ENCODE measurements around the gene DOCK11. TPM values are rescaled to one million over a fixed set of nuclear protein-coding genes. Genes with fewer than 3 reads are reported as not detected.
"Not testable (repeated sequence)": the region's sequence is repeated elsewhere in the genome, so short reads cannot be mapped to it uniquely, and the experiment has no call there.

Gene DOCK11
- total and polyA plus RNA-seq, 2 experiments from 2014 or later: 11.7 to 21.9 TPM

DNA sequence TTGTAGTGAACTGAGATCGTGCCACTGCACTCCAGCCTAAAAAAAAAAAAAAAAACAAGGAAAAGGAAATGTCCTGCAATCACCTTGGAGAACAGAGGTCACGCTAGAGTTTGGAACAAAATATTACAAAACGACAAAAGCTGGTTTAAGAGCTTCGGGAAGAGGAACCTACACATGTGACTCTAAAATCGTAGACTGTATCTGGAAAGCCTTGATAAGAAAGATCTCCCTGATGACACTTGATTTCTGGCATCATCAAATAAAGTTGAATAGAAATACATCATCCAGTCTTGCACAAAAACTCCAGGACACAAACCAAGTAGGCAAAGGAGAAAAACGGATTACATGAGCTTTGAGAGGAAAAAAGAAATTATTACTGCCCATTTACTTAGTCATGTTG, 31.1 kb upstream of the DOCK11 start:
- no peak for TF ChIP-seq EZH2 (IDR thresholded peaks at IDR 0.05; ENCODE audit: insufficient read depth, poor library complexity, severe bottlenecking)
- TF ChIP-seq EZH2phosphoT487 (IDR thresholded peaks at IDR 0.05; ENCODE audit: insufficient read depth, low read depth): no peak
- Histone ChIP-seq H3K36me3 (ENCODE audit: low read depth) (no peaks in the 10 kb centered on the region), H3K4me3 (no peak overlapping the region), H3F3A (ENCODE audit: insufficient read depth) (no peaks in the 10 kb centered on the region), H3K9me3 (ENCODE audit: low read depth) (no peaks in the 10 kb centered on the region), H3K9me2 (ENCODE audit: insufficient read depth) (no peaks in the 10 kb centered on the region), H3K27me3 (replicated peaks; ENCODE audit: insufficient read depth) (no peaks in the 10 kb centered on the region), H3K9ac (no peak overlapping the region), H2AFZ (no peak overlapping the region), H3K4me2 (ENCODE audit: unreplicated experiment) (no peak overlapping the region), H3K4me1 (ENCODE audit: insufficient read depth) (no peaks in the 10 kb centered on the region), H4K20me1 (ENCODE audit: insufficient read depth) (no peaks in the 10 kb centered on the region), H3K79me2 (ENCODE audit: insufficient read depth) (no peaks in the 10 kb centered on the region), H3K27ac (no peak overlapping the region)
- 90 to 91% methylated on average over 6 of the region's 6 CpGs for WGBS, 2 experiments (ENCODE audit: low coverage in 1 of 2, low lambda C conversion rate in 2 of 2, missing lambda C conversion rate in 2 of 2)
- no peak for DNase-seq
- in situ Hi-C loops (cut with MboI): loop anchor here (25.0 kb wide), 2 partner anchors 123 to 348 kb away; partner anchors contain the start of gene ZCCHC12

DNA sequence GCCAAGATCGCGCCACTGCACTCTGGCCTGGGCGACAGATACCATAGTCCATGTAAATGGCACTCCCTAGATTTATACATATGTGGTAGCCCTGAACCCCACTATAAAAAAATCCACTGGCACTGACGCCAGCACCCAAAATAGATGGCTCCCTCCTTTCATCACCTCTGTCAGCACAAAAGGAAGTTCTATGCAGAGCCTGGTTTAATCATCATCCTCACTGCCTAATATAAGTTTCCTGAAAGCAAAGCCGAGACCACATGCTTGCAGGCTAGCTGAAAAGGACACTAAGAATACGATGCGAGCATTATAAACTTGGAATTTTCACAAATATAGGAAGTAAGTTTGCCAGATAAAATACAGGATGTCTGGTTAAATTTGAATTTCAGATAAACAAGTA, 27.5 kb upstream of the DOCK11 start:
- H3K27ac ChIP-seq: no peak overlapping the region
- no peak for TF ChIP-seq EZH2 (IDR thresholded peaks at IDR 0.05; ENCODE audit: insufficient read depth, poor library complexity, severe bottlenecking)
- no peak for TF ChIP-seq EZH2phosphoT487 (IDR thresholded peaks at IDR 0.05; ENCODE audit: insufficient read depth, low read depth)
- no peaks in the 10 kb centered on the region for H3K79me2 ChIP-seq (ENCODE audit: insufficient read depth)
- WGBS, 2 experiments (ENCODE audit: low coverage in 1 of 2, low lambda C conversion rate in 2 of 2, missing lambda C conversion rate in 2 of 2): 90% methylated on average over 7 of the region's 7 CpGs
- no peak overlapping the region for H3K4me2 ChIP-seq (ENCODE audit: unreplicated experiment)
- no peaks in the 10 kb centered on the region for H3F3A ChIP-seq (ENCODE audit: insufficient read depth)
- no peak overlapping the region for H3K9ac ChIP-seq
- H3K4me3 ChIP-seq: no peak overlapping the region
- H3K9me3 ChIP-seq (ENCODE audit: low read depth): no peaks in the 10 kb centered on the region
- no peaks in the 10 kb centered on the region for H3K4me1 ChIP-seq (ENCODE audit: insufficient read depth)
- H3K36me3 ChIP-seq (ENCODE audit: low read depth): no peaks in the 10 kb centered on the region
- H4K20me1 ChIP-seq (ENCODE audit: insufficient read depth): no peaks in the 10 kb centered on the region
- no peaks in the 10 kb centered on the region for H3K9me2 ChIP-seq (ENCODE audit: insufficient read depth)
- no peak overlapping the region for H2AFZ ChIP-seq
- in situ Hi-C loops (cut with MboI): loop anchor here (25.0 kb wide), 2 partner anchors 119 to 344 kb away; partner anchors contain the start of gene ZCCHC12
- DNase-seq: no peak
- H3K27me3 ChIP-seq (replicated peaks; ENCODE audit: insufficient read depth): no peaks in the 10 kb centered on the region

DNA sequence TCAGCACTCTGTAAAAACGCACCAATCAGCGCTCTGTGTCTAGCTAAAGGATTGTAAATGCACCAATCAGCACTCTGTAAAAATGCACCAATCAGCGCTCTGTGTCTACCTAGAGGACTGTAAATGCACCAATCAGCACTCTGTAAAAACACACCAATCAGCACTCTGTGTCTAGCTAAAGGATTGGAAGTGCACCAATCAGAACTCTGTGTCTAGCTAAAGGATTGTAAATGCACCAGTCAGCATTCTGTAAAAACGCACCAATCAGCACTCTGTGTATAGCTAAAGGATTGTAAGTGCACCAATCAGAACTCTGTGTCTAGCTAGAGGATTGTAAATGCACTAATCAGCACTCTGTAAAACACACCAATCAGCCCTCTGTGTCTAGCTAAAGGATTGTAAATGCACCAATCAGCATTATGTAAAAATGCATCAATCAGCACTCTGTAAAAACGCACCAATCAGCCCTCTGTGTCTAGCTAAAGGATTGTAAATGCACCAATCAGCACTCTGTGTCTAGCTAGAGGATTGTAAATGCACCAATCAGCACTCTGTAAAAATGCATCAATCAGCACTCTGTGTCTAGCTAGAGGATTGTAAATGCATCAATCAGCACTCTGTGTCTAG, 24.8 kb upstream of the DOCK11 start:
- H3K79me2 ChIP-seq (ENCODE audit: insufficient read depth); H4K20me1 ChIP-seq (ENCODE audit: insufficient read depth); H3K27me3 ChIP-seq (replicated peaks; ENCODE audit: insufficient read depth); H3K9me2 ChIP-seq (ENCODE audit: insufficient read depth); H2AFZ ChIP-seq; H3K4me3 ChIP-seq; DNase-seq; H3K4me1 ChIP-seq (ENCODE audit: insufficient read depth); H3K4me2 ChIP-seq (ENCODE audit: unreplicated experiment); H3K9me3 ChIP-seq (ENCODE audit: low read depth); H3K36me3 ChIP-seq (ENCODE audit: low read depth); H3K9ac ChIP-seq; H3F3A ChIP-seq (ENCODE audit: insufficient read depth); H3K27ac ChIP-seq: not testable (repeated sequence)
- in situ Hi-C loops (cut with MboI): loop anchor here (25.0 kb wide), 2 partner anchors 116 to 341 kb away; partner anchors contain the start of gene ZCCHC12
- WGBS, 2 experiments (ENCODE audit: low coverage in 1 of 2, low lambda C conversion rate in 2 of 2, missing lambda C conversion rate in 2 of 2): 74 to 80% methylated on average over 4 to 5 of the region's 5 CpGs

GRCh38 chrX:118474586-118474985, 21.0 kb upstream of the DOCK11 start:
- H3K9me3 ChIP-seq (ENCODE audit: low read depth): no peaks in the 10 kb centered on the region
- H4K20me1 ChIP-seq (ENCODE audit: insufficient read depth): no peaks in the 10 kb centered on the region
- H3K36me3 ChIP-seq (ENCODE audit: low read depth): no peaks in the 10 kb centered on the region
- H3K79me2 ChIP-seq (ENCODE audit: insufficient read depth): no peaks in the 10 kb centered on the region
- no peak overlapping the region for H3K4me2 ChIP-seq (ENCODE audit: unreplicated experiment)
- H2AFZ ChIP-seq: no peak overlapping the region
- no peaks in the 10 kb centered on the region for H3K27me3 ChIP-seq (replicated peaks; ENCODE audit: insufficient read depth)
- H3K4me1 ChIP-seq (ENCODE audit: insufficient read depth): no peaks in the 10 kb centered on the region
- no peak overlapping the region for H3K9ac ChIP-seq
- no peak overlapping the region for H3K27ac ChIP-seq
- TF ChIP-seq EZH2 (IDR thresholded peaks at IDR 0.05; ENCODE audit: insufficient read depth, poor library complexity, severe bottlenecking) (no peak), EZH2phosphoT487 (IDR thresholded peaks at IDR 0.05; ENCODE audit: insufficient read depth, low read depth) (no peak)
- in situ Hi-C loops (cut with MboI): loop anchor here (25.0 kb wide), 2 partner anchors 113 to 338 kb away; partner anchors contain the start of gene ZCCHC12
- no peak overlapping the region for H3K4me3 ChIP-seq
- WGBS, 2 experiments (ENCODE audit: low coverage in 1 of 2, low lambda C conversion rate in 2 of 2, missing lambda C conversion rate in 2 of 2): 65 to 69% methylated on average over 5 to 6 of the region's 6 CpGs
- no peaks in the 10 kb centered on the region for H3F3A ChIP-seq (ENCODE audit: insufficient read depth)
- no peaks in the 10 kb centered on the region for H3K9me2 ChIP-seq (ENCODE audit: insufficient read depth)
- no peak for DNase-seq
